GM21619 (cell line): Measurements from ENCODE around the gene IL1R2.

Experiments
- ATAC-seq: cut with Tn5 transposase; IDR thresholded peaks from one replicate; pipeline ENCODE4 v1.9.1; 2021; ENCODE audit not compliant: unreplicated experiment

The IL1R2 gene

DNA sequence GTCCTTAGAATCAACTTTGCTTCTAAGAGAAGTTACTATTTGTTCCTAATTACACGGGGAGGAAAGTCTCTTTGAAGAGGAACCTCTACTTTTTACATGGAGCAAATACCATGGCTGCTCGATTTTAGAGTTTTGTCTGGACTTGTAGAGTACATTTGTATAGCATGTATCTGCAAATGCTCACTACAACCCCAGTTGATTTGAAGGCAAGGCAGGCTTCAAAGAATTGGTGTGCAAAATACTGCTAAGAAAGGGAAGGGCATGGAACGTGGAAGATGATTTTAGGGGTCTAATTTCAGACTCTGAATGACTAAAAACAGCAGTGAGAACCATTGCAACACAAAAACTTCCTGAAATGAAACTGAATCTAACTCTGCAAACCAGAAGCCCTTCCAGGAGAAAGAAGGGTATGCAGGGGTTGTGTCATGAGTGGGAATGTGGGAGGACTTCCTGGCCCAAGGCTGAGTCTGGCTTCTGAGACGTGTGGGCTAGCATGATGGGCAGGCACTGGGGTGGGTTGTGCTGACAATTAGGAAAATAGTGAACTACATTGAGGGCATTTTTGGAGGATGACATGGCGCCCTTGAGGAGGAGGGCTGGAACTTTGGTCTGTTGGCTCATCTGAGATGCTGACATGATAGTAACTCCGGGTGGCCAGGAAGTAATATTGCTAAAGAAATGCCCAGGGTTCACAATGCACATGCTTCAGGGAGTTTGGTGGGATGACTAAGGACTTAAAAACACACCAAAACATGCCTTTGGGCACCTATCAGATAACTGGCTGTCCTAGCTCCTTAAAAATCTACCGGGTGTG is 18.9 kb upstream of the IL1R2 start:
- ATAC-seq = no peak

DNA sequence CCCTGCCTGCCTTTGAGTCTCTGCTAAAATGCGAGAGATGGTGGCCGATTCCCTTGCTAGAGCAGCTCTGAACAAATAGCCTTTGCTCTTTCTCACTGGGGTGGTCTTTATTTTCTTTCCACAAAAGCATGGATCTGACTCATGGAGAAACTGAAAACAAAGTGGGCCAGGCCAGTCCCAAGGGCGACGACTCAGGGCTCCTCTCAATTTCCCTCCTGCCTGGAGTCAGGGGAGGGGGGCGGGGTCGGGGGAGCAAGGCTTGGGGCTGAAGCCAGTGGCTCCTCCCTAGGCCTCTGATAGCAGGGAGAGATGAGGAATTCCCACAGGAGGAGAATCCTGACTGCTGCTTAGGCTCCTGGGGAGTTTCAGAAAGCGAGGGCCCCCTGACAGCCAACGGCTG is 17.1 kb upstream of the IL1R2 start:
- no peak for ATAC-seq

DNA sequence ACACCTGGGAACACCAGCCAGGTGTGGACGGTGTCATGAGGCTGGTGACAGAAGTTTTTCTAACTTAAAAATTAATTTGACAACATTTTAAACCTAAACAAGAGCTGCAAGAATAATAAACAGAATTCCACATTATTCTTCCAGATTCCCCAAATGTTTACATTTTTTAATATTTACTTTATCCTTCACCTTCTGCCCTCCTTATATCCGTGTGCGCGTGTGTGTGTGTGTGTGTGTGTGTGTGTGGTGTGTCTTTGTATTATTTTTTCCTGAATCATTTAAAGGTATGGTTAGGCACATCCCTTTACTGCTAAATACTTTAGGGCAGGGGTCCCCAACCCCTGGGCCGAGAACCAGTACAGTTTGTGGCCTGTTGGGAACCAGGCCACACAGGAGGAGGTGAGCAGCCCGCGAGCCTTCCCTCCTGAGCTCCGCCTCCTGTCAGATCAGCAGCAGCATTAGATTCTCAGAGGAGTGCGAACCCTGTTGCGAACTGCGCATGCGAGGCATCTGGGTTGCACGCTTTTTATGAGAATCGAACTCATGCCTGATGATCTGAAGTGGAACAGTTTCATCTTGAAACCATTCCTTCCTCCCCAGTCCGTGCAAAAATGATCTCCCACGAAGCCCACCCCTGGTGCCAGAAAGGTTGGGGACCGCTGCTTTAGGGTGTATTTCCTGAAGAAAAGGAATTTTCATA is 16.4 kb upstream of the IL1R2 start:
- no peak for ATAC-seq

DNA sequence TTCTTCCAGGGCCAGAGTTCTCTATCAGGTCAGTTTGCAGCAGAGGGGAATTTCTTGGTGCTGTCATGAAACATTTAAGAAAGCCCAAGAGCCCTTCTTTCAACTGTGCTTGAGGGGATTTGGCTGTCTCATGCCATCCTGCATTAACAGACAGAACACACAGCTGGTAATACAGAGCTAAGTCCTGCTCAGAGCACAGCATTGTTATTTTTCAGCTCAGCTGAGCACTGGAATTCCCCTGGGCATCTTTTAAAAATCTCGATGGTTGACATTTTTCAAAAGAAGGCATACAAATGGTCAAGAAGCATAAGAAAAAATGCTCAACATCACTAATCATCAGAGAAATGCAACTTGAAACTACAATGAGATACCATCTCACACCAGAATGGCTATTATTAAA is 14.9 kb upstream of the IL1R2 start:
- ATAC-seq = no peak

DNA sequence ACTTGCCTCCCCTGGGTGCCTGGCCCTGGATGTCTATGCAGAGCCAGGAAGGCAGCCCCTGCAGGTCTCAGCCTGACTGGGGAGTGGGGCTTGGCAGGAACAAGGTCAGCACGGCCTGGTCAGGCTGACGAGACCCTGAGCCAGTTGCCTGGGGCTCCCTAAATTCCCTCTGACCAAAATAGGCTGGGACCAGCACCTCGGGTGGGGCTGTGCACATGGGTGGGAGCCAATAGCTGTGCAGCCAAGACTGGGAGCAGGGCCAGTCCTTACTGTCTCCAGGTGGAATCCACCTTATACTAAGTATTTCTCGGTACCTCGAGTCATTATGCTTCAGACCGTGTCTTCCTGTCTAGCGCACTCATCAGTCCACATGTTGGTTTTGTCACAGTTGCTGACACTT is 11.4 kb upstream of the IL1R2 start:
- no peak for ATAC-seq

DNA sequence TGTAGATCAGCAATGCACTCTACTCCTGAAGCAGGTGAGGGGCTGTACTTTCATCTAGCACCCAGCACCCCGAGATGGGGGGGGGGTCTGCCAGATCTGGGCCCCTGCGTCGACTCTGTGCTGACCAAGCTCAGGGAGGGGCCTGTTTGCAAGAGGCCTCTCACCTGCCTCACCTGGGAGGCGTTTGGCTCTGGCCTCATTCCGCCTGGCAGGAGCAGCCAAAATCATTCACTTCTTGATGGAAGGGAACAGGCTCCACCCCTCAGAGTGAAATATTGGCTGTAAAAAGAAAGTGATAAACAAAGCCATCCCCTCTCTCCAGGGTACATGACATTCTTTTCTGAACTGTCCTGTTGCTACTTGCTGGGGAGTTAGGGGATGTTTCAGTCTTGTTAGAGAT is 10.7 kb upstream of the IL1R2 start:
- ATAC-seq = no peak

DNA sequence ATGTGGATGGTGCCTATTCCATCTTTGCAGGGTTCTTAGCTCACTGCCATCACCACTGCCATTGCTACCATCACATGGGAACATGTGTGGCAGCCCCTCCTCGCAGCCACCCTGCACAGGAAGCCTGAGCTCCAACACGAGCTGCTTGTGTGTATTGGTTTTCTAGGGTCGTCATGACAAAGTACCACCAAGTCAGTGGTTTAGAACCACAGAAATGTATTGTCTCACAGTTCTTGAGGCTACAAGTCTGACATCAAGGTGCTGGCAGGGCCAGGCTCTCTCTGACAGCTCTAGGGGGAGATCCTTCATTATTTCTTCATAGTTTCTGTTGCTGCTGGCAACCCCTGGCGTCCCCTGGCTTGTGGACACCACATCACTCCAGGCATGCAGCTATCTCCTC is 10.3 kb upstream of the IL1R2 start:
- ATAC-seq = no peak

DNA sequence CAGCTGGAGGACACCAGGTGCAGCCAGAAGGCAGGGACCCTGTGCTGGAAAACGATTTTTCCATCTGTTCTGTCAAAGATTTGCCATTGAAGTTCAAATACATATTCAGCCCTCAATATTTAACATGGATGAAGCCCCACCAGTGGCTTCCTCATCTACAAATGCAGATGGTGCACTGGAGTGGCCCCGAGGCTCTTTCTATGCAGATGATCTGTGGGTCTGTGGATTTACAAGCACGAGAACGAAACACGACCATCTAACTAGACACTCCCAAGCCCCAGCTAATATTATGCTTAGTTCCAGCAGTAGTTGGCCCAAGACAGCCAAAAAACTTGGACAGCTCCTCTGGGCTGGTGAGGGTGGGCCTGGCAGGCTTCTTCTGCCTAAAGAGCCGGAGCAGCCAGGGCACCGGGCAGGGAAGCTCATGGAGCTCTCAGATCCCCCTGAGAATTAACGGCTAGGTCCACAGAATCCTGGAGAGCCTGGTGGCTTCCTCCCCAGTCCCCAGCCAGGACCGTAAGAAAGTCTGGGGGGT is 9.2 kb upstream of the IL1R2 start:
- ATAC-seq = no peak

DNA sequence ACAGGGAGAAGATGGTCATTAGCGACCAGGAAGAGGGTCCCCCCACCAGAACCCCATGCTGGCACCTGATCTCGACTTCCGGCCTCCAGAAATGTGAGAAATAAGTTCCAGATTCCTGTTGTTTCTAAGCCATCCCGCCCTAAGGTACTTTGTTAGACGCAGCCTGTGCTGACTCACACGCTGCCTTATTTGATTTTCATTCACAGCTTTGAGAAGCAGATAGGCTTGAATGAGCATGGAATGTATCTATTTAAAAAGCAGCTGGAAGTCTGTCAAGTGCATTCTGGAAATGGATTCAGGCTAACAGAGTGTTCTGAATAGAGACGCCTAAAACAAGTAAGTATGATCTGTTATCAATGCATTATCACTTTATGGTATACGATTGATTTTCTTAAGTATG is 8.3 kb upstream of the IL1R2 start:
- ATAC-seq = no peak

DNA sequence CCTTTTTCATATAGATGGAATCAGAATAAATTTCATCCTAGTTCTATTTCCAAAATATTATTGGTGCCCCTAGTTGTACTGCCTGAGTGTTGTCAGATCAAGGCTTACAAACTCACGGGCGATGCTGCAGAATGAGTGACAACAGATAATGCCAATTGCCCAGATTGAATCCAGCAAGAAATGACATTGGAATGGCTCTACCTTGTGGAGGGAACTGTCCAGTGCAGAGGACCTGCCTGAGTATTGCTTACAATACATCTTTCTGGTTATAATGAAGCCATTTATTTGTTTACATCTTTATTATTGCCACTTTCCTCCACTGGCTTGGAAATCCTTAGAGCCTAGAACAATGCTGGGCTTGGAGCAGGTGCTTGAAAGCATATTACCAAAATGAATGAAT is 7.8 kb upstream of the IL1R2 start:
- ATAC-seq = no peak

DNA sequence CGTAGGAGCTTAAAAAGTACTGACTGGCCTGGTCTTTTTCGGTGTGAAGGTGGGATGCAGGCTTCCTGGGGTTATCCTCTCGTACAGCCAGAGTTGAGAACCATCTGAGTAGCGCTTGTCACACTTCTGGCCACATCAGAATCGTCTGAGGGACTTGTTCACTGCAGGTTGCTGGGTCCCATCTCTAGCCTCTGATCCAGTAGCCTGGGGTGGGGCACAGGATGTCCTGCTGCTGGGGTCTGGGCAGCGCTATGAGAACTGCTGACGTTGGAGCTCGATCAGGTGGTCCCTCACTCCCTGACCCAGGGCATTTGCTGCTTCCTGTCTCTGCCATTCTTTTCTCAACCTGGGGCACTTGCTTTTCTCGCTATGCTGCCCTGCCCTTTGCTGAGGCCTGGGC is 7.1 kb upstream of the IL1R2 start:
- ATAC-seq = no peak

DNA sequence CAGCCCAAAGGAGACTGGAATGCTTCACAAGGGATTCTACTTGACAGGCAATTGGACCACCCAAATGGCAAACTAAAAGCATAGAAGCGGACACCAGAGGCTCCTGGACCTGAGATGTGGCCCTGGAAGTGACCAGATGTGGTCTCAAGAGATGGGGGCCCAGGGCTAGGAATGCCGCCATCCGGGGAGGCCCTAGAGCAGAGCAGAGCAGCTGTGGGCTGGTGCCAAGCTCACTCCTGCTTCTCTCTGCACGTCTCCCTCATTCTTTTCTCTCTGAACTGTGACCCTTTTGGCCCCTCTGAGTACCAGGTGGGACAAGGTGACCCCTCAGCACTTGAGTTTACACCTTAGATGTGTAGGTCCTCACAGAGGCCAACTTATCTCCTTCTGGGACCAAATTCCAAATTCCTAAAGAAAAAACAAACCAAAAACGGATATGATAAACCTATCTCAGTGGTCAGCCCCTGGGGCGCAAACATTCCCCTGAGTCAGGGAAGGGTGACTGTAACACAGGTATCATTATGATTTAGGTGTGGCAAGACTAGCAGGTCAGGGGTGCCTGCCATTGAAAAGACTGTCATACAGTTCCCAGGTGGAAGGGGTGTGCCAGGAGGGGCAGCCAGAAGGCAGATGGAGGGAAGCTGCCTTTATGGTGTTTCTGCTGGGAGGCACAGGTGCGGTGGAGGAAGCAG is 6.5 kb upstream of the IL1R2 start:
- ATAC-seq = no peak

DNA sequence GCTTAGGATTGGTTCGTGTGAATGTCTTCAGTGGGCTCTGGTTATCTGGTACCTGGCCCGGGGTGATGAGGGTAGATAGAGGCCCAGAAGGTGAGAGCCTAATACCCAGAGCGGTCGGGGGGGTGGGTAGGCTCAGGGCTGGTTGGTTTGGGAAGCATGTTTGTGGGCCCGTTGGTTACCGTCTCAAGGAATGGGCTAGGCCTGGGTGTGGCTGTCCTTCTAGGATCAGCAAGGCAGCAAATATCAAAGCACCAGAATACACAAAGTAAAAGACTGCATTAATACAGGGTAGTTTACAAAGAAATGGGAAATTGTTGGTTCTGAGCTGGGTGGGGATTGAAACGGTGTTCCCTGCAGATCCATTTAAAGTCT is 6.0 kb upstream of the IL1R2 start:
- ATAC-seq = no peak

DNA sequence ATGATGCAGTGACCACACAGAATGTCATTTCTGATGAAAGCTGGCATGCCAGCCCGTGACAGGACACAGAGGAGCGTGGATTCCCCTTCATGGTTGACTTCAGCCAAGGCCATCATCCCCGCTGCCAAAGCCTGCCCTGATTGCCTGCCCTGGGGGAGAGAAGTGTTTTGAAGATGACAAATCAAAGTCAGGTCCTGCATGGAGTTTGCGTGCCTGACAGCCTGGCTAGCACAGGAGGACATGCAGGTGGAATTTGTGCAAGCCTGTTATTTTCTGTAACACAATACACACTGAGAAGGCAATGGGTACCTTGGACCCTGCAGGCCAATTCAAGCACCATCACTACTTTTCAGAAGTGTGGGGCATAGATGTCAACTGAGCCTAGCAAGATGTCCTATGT is 5.4 kb upstream of the IL1R2 start:
- no peak for ATAC-seq

DNA sequence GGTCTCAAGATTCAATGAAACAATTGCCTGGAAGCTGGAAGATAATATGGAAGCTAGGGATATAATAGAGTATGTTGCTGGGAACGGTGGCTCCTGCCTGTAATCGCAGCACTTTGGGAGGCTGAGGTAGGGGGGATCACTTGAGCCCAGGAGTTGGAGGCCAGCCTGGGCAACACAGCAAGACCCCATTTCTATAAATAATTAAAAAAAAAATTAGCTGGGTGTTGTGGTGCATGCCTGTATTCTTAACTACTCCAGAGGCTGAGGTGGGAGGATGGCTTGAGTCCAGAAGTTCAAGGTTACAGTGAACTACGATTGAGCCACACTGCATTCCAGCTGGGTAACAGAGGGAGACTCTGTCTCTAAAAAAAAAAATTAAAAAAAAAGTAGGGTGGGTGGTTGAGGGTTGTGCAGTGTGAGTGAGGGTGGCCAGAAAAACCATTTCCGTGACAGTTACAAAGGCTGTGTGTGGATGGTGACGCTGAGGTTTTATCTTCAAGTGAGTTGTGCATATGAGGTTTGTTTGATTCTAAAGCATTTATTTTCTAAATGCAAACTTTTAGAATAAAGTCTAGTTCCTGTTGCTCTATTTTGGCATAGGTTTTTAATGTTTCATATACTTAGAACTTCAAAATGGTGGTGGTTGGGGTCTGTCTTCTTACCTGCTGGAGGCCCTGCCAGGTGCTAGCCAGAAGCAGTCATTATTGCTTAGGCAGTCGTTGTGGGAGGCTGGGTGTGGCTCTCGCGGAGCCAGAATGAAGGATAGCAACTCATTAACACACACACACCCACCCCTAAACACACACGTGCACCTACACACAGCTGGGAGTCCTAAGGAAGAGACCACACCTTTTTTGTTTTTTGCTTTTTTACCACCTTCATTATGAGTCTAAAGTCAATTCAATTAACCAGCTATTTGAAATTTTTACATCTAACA is 4.7 kb upstream of the IL1R2 start:
- ATAC-seq = no peak

DNA sequence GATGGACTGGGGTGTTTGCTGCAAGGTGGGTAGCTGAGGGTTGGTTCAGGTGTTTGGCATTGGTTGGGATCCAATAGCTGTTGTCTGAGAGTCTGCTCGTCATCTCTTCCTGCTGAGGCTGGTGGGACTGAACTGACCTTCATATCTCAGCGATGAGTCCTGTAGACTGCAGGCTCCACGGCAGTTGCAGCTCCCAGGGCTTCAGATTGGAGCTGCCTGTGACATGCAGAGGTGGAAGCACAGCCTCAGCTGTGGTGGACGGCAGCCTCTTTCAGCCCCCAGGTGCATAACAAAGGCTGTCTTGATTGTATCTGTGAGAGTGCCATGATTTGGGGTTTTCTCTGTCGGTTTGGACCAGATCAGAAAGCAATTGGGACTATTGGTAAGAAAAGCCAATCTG is 3.9 kb upstream of the IL1R2 start:
- ATAC-seq = no peak

DNA sequence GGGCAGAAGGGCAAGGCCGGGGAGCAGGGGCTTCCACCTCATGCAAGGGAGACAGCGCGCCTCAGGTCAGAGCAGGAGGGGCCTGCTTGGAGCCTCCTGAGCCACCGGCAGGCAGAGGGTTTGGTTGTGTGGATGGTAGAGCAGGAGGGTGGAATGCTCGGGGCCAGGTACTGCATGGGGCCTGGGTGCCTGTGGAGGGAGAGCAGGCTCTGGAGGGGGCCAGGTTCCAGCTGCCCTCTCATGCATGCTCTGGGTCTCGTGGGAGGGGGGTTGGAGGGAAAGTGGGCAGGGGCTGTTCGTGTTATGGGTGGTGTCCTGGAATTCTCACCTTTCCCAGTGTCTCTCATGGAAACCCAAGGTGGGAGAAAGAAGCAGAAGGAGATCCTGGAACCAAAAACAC is 3.2 kb upstream of the IL1R2 start:
- no peak for ATAC-seq

DNA sequence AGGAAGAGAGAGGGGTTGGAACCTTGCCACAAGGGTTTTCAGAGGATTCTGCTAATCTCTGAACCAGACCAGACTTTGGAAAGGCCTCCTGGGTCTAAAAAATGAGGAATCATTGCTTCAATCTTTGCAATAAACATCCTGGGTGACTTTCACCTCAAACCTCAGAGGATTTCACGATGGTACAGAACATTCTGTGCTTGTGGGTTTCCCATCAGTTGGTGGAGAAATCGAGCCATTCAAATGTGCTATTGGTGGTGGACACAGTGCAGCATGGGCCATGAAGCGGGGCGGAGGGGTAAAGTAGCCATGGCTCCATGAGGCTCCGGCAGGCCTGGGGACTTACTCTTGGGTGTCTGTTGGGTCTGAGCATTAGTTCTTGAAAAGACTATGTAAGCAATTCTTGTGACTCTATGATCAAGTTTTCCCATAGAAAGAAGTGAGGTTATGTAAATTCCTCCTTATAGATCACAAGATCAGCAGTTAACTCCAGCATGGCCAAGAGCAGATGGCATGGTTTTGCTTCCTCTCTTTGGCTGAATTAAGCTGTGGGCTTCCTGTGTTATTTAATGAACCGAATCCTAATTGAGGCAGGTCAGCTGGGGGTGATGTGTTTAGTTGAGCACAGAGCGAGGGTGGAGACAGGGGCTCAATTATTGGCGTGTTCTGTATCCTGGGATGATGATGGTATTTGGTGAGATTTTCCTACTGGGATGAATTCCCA is 1.9 kb upstream of the IL1R2 start:
- no peak for ATAC-seq

DNA sequence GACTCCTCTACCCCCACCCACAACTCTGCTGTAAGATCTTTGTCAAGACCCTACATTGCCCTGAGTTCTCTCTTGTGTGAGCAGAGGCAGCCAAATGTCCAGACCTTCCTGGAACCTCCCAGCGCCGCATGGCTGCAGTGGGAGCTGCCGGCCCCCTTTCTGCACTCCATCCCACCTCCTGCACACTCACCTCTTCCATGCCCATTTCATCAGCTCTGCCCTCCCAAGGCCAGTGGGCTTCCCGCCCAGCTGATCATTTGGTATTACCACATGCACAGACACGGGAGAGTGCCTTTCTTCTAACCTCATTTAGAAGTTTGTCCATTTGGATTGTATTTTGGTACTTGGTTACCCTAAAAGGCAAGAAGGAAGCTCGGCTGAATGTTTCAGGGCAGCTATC is 2.0 kb downstream of the IL1R2 start:
- ATAC-seq = no peak

DNA sequence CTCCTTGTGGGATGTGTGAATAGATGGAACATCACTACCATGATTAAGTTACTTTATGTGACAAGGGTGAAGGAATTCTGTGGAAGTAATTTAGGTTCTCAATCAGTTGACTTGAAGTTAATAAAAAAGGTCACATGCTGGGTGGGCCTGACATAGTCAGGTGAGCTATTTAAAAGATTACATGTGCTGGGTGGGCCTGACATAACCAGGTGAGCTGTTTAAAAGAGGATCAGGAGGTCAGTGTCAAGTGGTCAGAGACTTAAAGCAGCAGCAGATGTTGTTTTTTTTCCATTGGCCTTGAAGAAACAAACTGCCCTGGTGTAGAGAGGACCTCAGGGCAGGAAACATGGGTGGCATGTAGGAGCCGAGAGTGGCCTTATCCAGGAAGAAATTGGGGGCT is 3.3 kb downstream of the IL1R2 start:
- no peak for ATAC-seq
